ENCODE measurements around the gene LAMB1. TPM values are rescaled to one million over a fixed set of nuclear protein-coding genes. Genes with fewer than 3 reads are reported as not detected.
A peak's percentile ranks its signal among the peaks of the same experiment; 100 is the strongest.
"Not testable (repeated sequence)": the region's sequence is repeated elsewhere in the genome, so short reads cannot be mapped to it uniquely, and the experiment has no call there.

Gene LAMB1
- 29.1 TPM for total RNA-seq

GRCh38 chr7:108002726-108003598 is at the start of gene LAMB1:
Gene LAMB1 (minus strand): TSS chr7:108003161. CDS start chr7:108002885, 276 bp downstream.
- peak; percentile 73 for DNase-seq (ENCODE audit: low spot score)
- peak; percentile 69 for ATAC-seq

GRCh38 chr7:108051454-108051853 is 48.5 kb upstream of the LAMB1 start:
- DNase-seq (ENCODE audit: low spot score) (no peak), ATAC-seq (no peak)

DNA sequence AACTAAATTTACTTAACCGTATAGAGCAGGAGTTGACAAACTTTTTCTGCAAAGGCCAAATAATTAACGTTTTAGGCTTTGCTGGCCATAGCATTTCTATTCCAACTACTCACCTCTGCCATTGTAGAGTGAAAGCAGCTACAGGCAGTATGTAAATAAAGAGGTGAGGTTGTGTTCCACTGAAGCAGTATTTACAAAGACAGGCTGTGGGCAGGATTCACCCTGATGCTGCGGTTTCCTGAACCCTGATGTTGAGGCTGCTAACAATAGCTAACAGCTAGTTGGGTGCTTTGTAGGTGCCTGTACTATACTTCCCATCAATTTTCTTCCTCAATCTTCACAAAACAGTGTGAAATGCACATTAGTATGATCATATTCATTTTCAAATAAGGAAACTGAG is 47.0 kb upstream of the LAMB1 start:
- DNase-seq (ENCODE audit: low spot score): no peak
- no peak for ATAC-seq

GRCh38 chr7:108048422-108048821 is 45.5 kb upstream of the LAMB1 start:
- ATAC-seq: no peak
- DNase-seq (ENCODE audit: low spot score): no peak

DNA sequence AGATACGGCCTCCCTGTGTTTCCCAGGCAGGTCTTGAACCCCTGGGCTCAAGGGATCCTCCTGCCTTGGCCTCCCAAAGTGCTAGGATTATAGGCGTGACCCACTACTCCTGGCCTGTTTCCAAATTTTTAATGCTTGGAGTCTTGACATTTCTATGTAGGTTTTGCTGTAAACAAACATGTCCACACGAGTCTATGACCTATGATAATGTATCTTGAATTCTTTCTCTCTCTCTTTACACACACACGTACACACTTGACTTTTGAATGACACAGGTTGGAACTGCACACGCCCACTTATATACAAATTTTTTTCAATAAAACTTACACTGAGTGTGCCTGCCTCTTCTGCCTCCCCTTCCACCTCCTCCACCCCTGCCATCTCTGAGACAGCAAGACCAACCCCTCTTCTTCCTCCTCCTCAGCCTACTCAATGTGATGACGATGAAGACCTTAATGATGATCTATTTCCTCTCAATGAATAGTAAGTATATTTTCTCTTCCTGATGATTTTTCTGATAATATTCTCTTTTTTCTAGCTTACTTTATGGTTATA is 44.1 kb upstream of the LAMB1 start:
- no peak for ATAC-seq
- no peak for DNase-seq (ENCODE audit: low spot score)

DNA sequence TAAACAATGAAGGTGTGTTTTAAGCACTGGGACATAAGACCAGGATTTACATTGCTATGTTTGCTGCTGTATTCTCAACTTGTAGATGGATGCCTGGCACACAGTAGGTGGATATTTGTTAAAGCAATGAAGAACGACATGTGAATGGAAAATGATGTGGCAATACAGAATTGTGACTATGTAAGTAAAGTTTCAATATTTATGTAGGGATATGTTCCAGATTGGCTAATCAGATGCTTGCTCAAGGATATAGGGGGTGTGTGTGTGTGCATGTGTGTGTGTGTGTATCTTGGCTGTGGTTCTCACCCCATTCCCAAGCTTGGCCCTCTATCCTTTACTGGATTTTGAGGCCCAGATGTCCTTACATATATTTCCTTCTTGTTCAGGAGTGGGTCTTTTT is 42.7 kb upstream of the LAMB1 start:
- ATAC-seq (no peak), DNase-seq (ENCODE audit: low spot score) (no peak)

DNA sequence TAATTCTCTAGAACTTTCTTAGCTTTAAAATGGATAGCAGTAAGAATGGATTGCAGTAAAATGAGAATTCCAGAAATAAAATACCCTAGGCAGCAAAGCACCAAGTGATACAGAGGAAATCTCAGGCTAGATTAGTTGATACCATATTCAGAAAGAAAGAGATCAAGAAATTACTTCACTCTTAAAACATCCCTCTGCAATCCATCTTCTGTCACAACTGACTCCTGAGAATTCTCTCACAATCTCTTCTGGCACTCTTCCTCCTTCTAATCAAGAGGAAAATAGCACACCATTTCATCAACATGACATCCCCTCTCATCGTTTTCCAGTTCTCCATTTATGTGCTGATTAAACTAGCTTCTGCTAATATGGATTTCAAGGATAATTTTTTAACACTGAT is 42.2 kb upstream of the LAMB1 start:
- DNase-seq (ENCODE audit: low spot score): no peak
- ATAC-seq: no peak

DNA sequence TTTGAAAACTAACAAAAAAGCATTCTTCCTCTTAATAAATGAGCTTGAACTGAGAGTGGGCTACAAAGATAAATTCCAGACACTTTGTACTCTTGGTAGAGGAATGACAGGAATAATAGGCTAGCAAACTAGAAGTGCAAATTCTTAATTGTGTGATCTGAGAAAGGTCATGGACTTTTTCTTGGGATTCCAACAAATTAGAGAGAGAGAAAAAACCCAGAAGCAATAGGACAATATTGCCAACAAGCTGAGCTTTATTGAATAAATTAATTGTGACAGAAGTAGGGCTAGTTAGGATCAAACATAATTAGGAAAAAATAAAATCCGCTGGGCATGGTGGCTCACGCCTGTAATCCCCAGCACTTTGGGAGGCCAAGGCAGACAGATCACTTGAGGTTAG is 41.4 kb upstream of the LAMB1 start:
- ATAC-seq: no peak
- no peak for DNase-seq (ENCODE audit: low spot score)

DNA sequence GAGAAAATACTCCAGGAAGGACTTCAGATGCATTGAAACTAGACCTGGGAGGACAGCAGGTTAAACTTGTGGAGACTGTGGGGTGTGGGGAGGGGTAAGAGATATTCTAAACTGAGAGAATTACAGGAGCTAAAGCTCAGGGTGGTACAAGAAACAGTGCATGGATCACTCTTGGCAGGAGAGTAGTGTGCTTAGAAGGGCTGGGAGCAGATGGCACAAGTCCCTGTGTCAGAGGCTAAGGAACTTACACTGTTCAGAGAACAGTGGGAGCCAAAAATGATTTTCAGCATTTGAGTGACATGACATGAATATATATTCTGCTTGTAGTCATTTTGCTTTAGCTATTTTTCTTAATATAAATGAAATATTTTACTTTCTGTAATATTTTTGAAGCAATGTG is 36.0 kb upstream of the LAMB1 start:
- DNase-seq (ENCODE audit: low spot score) (no peak), ATAC-seq (no peak)

- DNase-seq (ENCODE audit: low spot score) (no peak), ATAC-seq (no peak)
Measured at GRCh38 chr7:108037741-108038140, 34.8 kb upstream of the LAMB1 start.

GRCh38 chr7:108037140-108037539 is 34.2 kb upstream of the LAMB1 start:
- DNase-seq (ENCODE audit: low spot score) (no peak), ATAC-seq (no peak)

DNA sequence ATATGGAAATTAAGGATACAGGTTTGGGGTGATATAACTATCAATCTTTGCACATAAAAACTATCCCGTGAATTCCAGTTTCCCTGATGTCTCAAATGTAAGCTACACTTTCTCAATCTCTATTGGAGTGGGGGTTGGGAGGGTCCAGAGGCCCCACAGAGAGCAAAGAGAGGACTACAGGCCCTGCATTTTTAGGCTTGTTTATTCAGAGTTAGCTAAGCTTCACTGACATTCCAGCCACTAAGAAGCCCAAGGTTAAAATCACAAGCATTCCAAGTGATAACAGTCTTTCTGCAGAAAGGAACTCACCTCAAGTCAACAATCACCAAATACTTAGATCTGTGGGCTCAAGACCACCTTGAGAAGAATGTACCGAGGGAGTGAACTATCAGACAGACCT is 31.6 kb upstream of the LAMB1 start:
- DNase-seq (ENCODE audit: low spot score) (no peak), ATAC-seq (no peak)

DNA sequence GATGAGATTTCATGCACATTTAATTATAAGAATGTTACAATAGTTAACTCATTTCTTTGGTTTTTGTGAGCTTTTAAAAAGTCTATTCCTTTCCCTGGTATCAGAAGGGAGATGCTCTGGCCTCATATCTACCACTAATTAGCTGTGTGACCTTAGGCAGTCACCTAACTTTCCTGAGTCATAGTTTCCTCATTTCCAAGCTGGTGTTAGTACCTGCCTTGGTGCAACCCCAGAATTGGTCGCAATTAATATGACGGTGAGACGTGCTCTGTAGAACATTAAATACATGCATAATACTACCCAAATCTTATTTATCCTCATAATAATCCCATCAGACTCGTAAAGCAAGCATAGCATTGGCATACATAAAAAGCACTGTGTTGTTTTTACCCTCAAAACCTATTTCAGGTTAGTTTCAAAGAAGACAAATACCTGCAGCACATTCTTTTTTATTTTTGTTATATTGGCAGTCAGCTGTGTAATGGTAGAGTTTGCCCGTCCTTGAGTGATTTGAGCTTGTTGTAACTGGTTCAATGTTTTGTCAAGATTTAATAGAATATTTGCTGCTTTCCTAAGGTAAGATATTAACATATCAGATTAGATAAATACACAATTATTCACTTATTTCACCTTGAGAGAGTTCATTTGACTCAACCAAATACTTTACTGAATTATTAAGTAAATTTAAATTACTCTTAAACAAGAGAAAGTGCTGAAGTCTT is 31.0 kb upstream of the LAMB1 start:
- ATAC-seq: no peak
- no peak for DNase-seq (ENCODE audit: low spot score)

DNA sequence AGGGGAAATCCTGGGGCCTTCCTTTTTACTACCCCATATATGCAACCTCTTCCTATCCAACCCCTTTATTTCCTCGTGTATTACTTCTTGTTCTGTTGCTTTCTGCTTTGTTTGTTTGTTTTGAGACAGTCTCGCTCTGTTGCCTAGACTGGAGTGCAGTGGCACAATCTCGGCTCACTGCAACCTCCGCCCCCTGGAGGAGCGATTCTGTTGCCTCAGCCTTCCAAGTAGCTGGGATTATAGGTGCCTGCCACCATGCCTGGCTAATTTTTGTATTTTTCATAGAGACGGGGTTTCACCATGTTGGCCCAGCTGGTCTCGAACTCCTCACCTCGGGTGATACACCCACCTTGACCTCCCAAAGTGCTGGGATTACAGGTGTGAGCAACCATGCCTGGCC is 30.3 kb upstream of the LAMB1 start:
- not testable (repeated sequence) for DNase-seq (ENCODE audit: low spot score); ATAC-seq

GRCh38 chr7:108030516-108030915 is 27.6 kb upstream of the LAMB1 start:
- DNase-seq (ENCODE audit: low spot score) (no peak), ATAC-seq (no peak)

- ATAC-seq: no peak
- DNase-seq (ENCODE audit: low spot score): no peak
Measured at GRCh38 chr7:108029034-108029433, 26.1 kb upstream of the LAMB1 start.

- peak; percentile 85 for ATAC-seq
Measured at GRCh38 chr7:108028111-108028510, 25.1 kb upstream of the LAMB1 start.

GRCh38 chr7:108027239-108027638 is 24.3 kb upstream of the LAMB1 start:
- DNase-seq (ENCODE audit: low spot score): no peak
- ATAC-seq: no peak

More at GRCh38 chr7:108028111-108028510, 25.1 kb upstream of the LAMB1 start:
- no peak for DNase-seq (ENCODE audit: low spot score)

- ATAC-seq: no peak
- no peak for DNase-seq (ENCODE audit: low spot score)
Measured at GRCh38 chr7:108026647-108027046, 23.7 kb upstream of the LAMB1 start.

DNA sequence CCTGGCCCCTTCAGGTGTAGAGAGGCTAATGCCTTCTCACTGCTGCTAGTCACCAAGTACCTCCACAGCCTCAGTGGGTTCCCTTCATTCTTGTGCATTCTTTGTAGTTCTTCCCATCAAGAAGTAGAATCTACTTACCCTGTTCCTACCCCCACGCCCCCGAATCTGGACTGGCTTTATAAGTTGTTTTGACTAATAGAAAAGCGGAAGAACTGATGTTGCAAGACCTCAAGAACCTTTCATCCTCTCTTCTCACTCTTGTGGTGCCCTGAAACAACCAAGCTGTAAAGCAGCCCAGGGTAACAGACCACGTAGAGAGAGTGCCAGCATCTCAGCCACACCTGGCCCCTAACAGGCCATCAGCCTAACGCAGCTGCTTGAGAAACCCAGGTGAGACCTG is 23.2 kb upstream of the LAMB1 start:
- ATAC-seq (no peak), DNase-seq (ENCODE audit: low spot score) (no peak)

- ATAC-seq: no peak
- no peak for DNase-seq (ENCODE audit: low spot score)
Measured at GRCh38 chr7:108024538-108024937, 21.6 kb upstream of the LAMB1 start.

DNA sequence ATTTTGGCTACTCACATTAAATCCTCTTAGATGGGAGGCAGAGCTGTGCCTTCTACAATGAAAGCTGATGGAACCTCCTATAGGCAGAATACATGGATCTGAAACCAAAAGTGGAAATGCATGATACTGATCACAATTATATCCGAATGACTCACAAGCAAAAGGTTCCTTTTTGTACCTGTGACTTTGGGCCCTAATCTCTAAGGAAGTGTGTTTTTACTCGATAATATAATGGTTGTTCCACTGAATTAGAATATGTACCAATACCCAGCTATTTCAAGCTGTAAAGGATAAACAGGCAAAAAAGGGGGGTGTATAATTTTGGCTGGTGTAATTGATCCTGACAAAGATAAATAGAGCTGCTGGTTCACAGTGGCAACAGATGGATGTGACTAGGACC is 17.6 kb upstream of the LAMB1 start:
- DNase-seq (ENCODE audit: low spot score): no peak
- no peak for ATAC-seq

Data from left lobe of liver (tissue), 2 donors.